PC-3 (cell line): ENCODE results near the gene RFWD3. TPM values are rescaled to one million over a fixed set of nuclear protein-coding genes. Genes with fewer than 3 reads are reported as not detected.
A peak's percentile ranks its signal among the peaks of the same experiment; 100 is the strongest.

ENCODE experiments used
- ATAC-seq: fragments of 200-7000 bp; cut with Tn5 transposase; 2 replicates; pipeline ENCODE4 v1.9.1; 2020; ENCODE audit warnings: mild to moderate bottlenecking, moderate library complexity
- BruUV-seq: library from RNA; stranded (reverse); fragments of 400-500 nt; replicated peaks from 2 replicates; lab custom pipeline; 2021; lab: Mats Ljungman, UMichigan
- CTCF ChIA-PET: fragments of 300-600 bp; sonication (Branson Sonifier 250); formaldehyde crosslinking; loops from one replicate; lab custom pipeline; 2022; ENCODE audit warnings: antibody characterized with exemption; lab: Charles Lee
- POLR2A ChIA-PET: fragments of 300-600 bp; sonication (Branson Sonifier 250); formaldehyde crosslinking; loops from one replicate; lab custom pipeline; 2022; ENCODE audit warnings: antibody characterized with exemption; ENCODE audit not compliant: unreplicated experiment; lab: Charles Lee
- DNase-seq: peaks from one replicate; pipeline ENCODE4 v3.0.0-alpha.2; 2015
- H2AFZ ChIP-seq: fragments of 300-600 bp; sonication (generic); 2 replicates; pipeline ENCODE4 v1.6.0; 2016; ENCODE audit warnings: antibody characterized with exemption, low read length
- H3F3A ChIP-seq: fragments of 300-600 bp; sonication (generic); one replicate; pipeline ENCODE4 v1.6.0; 2017; ENCODE audit warnings: antibody characterized with exemption, low read length, control low read depth, mild to moderate bottlenecking; ENCODE audit not compliant: unreplicated experiment
- H3K27ac ChIP-seq: fragments of 300-600 bp; sonication (generic); 2 replicates; pipeline ENCODE4 v1.5.1; 2016; ENCODE audit warnings: mild to moderate bottlenecking, low read length
- H3K27me3 ChIP-seq: fragments of 300-600 bp; sonication (generic); 2 replicates; pipeline ENCODE4 v1.6.1; 2016; ENCODE audit warnings: low read length, mixed read lengths
- H3K36me3 ChIP-seq: fragments of 300-600 bp; sonication (generic); 2 replicates; pipeline ENCODE4 v1.6.1; 2016; ENCODE audit warnings: low read depth, mixed run types, low read length, mixed read lengths
- H3K4me1 ChIP-seq: fragments of 300-600 bp; sonication (generic); 2 replicates; pipeline ENCODE4 v1.5.1; 2016; ENCODE audit warnings: low read length; ENCODE audit not compliant: insufficient read depth
- H3K4me2 ChIP-seq: fragments of 300-600 bp; sonication (generic); 2 replicates; pipeline ENCODE4 v1.6.0; 2016; ENCODE audit warnings: low read length
- H3K4me3 ChIP-seq: fragments of 300-600 bp; sonication (generic); 2 replicates; pipeline ENCODE4 v1.5.1; 2016; ENCODE audit warnings: mild to moderate bottlenecking, low read length, mixed read lengths
- H3K79me2 ChIP-seq: fragments of 300-600 bp; sonication (generic); 2 replicates; pipeline ENCODE4 v1.6.1; 2017; ENCODE audit warnings: low read length, mixed read lengths
- H3K9ac ChIP-seq: fragments of 300-600 bp; sonication (generic); 2 replicates; pipeline ENCODE4 v1.6.0; 2016; ENCODE audit warnings: mild to moderate bottlenecking, low read length
- H3K9me2 ChIP-seq: fragments of 300-600 bp; sonication (generic); replicated peaks from 2 replicates; pipeline ENCODE4 v1.6.1; 2016; ENCODE audit warnings: mixed run types, low read length, mixed read lengths
- H3K9me3 ChIP-seq: fragments of 300-600 bp; sonication (generic); 2 replicates; pipeline ENCODE4 v1.6.1; 2016; ENCODE audit warnings: low read length, mixed read lengths
- H4K20me1 ChIP-seq: fragments of 300-600 bp; sonication (generic); 2 replicates; pipeline ENCODE4 v1.6.1; 2016; ENCODE audit warnings: low read length, mixed read lengths
- CTCF ChIP-seq: fragments of 300-600 bp; sonication (generic); conservative IDR thresholded peaks from 2 replicates; pipeline ENCODE4 v1.5.1; 2017; ENCODE audit warnings: antibody characterized with exemption, low read depth, mild to moderate bottlenecking, low read length
- EZH2 ChIP-seq: fragments of 300-600 bp; sonication (generic); IDR thresholded peaks from one replicate; pipeline ENCODE4 v1.6.1; 2017; ENCODE audit warnings: antibody characterized with exemption, mild to moderate bottlenecking, low read length; ENCODE audit not compliant: unreplicated experiment
- EZH2phosphoT487 ChIP-seq: fragments of 300-600 bp; sonication (generic); IDR thresholded peaks from 2 replicates; pipeline ENCODE4 v1.6.1; 2018; ENCODE audit warnings: mild to moderate bottlenecking, antibody characterized with exemption, low read length, borderline replicate concordance
- intact Hi-C: fragments of 100-400 bp; cut with micrococcal nuclease; formaldehyde crosslinking; loops from 2 replicates; pipeline ENCODE4 v1.9.0; 2023
- total RNA-seq: library from RNA; depleted of rRNA; stranded (reverse); fragments of >200 nt; gene quantifications from 2 replicates; pipeline ENCODE4 v1.2.3, GENCODE V29; 2014

Gene RFWD3
- total RNA-seq, 1 experiment from 2014 or later = 32.8 TPM

GRCh38 chr16:74605332-74605731 is 61.3 kb downstream of the RFWD3 start:
- H3K79me2 ChIP-seq = peaks cover 65% of the 10 kb centered on the region
- peak; percentile 12 for DNase-seq
- POLR2A ChIA-PET = no interaction called here
- peak overlapping the region; percentile 90; the same call in 1 of the 2 replicates for H3K9ac ChIP-seq
- BruUV-seq = TSS peak; percentile 42
- TF ChIP-seq CTCF = no peak
- peak overlapping the region; percentile 80 for H3K4me3 ChIP-seq
- H2AFZ ChIP-seq = no peak overlapping the region
- no peaks in the 10 kb centered on the region for H3K27me3 ChIP-seq
- no peaks in the 10 kb centered on the region for H3K9me3 ChIP-seq
- peaks cover 36% of the 10 kb centered on the region for H3K4me1 ChIP-seq
- CTCF ChIA-PET = interaction anchor here (0.6 kb wide), 1 partner anchor 105 kb away, joined by 3 read pairs; no protein-coding TSS in a partner anchor
- peak overlapping the region; percentile 94 for H3K4me2 ChIP-seq
- intact Hi-C loops = loop anchor here (5.0 kb wide), 1 partner anchor 123 kb away; no protein-coding TSS in a partner anchor
- no peaks in the 10 kb centered on the region for H3K9me2 ChIP-seq
- peaks cover 32% of the 10 kb centered on the region for H4K20me1 ChIP-seq
- H3K27ac ChIP-seq = no peak overlapping the region
- H3K36me3 ChIP-seq = no peaks in the 10 kb centered on the region
- no peak for ATAC-seq
- no peaks in the 10 kb centered on the region for H3F3A ChIP-seq

- Histone ChIP-seq H3F3A (no peaks in the 10 kb centered on the region), H3K4me3 (peak overlapping the region; percentile 80; the same call in 1 of the 2 replicates), H3K27me3 (no peaks in the 10 kb centered on the region), H3K9me3 (no peaks in the 10 kb centered on the region), H3K9me2 (no peaks in the 10 kb centered on the region), H4K20me1 (peaks cover 32% of the 10 kb centered on the region), H3K36me3 (no peaks in the 10 kb centered on the region), H3K4me2 (peak overlapping the region; percentile 94), H3K4me1 (peaks cover 36% of the 10 kb centered on the region), H2AFZ (no peak overlapping the region), H3K27ac (no peak overlapping the region), H3K79me2 (peaks cover 80% of the 10 kb centered on the region), H3K9ac (no peak overlapping the region)
- intact Hi-C loops = no loop called here
- BruUV-seq = no TSS peak
- ChIA-PET POLR2A (no interaction called here), CTCF (no interaction called here)
- DNase-seq (peak; percentile 25), ATAC-seq (no peak)
- TF ChIP-seq EZH2phosphoT487 (no peak), EZH2 (no peak), CTCF (no peak)
These were observed 62.8 kb downstream of the RFWD3 start for GRCh38 chr16:74603848-74604247.

- no peaks in the 10 kb centered on the region for H3K27me3 ChIP-seq
- H2AFZ ChIP-seq = no peak overlapping the region
- BruUV-seq = no TSS peak
- peaks cover 95% of the 10 kb centered on the region for H3K79me2 ChIP-seq
- no peak overlapping the region for H3K9ac ChIP-seq
- H3F3A ChIP-seq = no peaks in the 10 kb centered on the region
- ChIA-PET POLR2A (interaction anchor here (0.7 kb wide), 1 partner anchor 66 kb away, joined by 15 read pairs; no protein-coding TSS in a partner anchor), CTCF (no interaction called here)
- no peaks in the 10 kb centered on the region for H3K9me2 ChIP-seq
- no peaks in the 10 kb centered on the region for H3K36me3 ChIP-seq
- H4K20me1 ChIP-seq = peaks cover 32% of the 10 kb centered on the region
- DNase-seq (peak; percentile 51), ATAC-seq (peak; percentile 85)
- peak overlapping the region; percentile 25 for H3K27ac ChIP-seq
- no peak overlapping the region; the same call in 1 of the 2 replicates for H3K4me3 ChIP-seq
- H3K4me1 ChIP-seq = peaks cover 31% of the 10 kb centered on the region
- H3K4me2 ChIP-seq = peak overlapping the region; percentile 56
- no peak for TF ChIP-seq EZH2
- TF ChIP-seq EZH2phosphoT487 = no peak
- no peak for TF ChIP-seq CTCF
- intact Hi-C loops = no loop called here
- H3K9me3 ChIP-seq = no peaks in the 10 kb centered on the region
These were observed 65.4 kb downstream of the RFWD3 start for GRCh38 chr16:74601126-74601871.
